Colonic mucosa (tissue), 4 donors: ENCODE data around the gene SPOUT1. TPM values are rescaled to one million over a fixed set of nuclear protein-coding genes. Genes with fewer than 3 reads are reported as not detected.
A peak's percentile ranks its signal among the peaks of the same experiment; 100 is the strongest.
"Not testable (repeated sequence)": the region's sequence is repeated elsewhere in the genome, so short reads cannot be mapped to it uniquely, and the experiment has no call there.

Source experiments
- DNase-seq: peaks from one replicate; pipeline ENCODE4 v3.0.0-alpha.2; 2020
- H3K27ac ChIP-seq: fragments of 200-600 bp; one replicate; pipeline ENCODE4 v1.8.0; 2021
- H3K27me3 ChIP-seq: fragments of 200-600 bp; one replicate; pipeline ENCODE4 v1.8.0; 2021
- H3K36me3 ChIP-seq: fragments of 200-600 bp; one replicate; pipeline ENCODE4 v1.8.0; 2021
- H3K4me1 ChIP-seq: fragments of 200-600 bp; one replicate; pipeline ENCODE4 v1.8.0; 2021; ENCODE audit warnings: mild to moderate bottlenecking
- H3K4me3 ChIP-seq: fragments of 200-600 bp; one replicate; pipeline ENCODE4 v1.8.0; 2021
- H3K9ac ChIP-seq, 2 donors: one replicate each; pipeline ENCODE4 v1.7.0; 2013; ENCODE audit warnings: control low read depth in 2 of 2, low read depth in 2 of 2, low read length in 2 of 2
- H3K9me3 ChIP-seq: fragments of 200-600 bp; one replicate; pipeline ENCODE4 v1.8.0; 2021
- CTCF ChIP-seq: fragments of 200-600 bp; IDR thresholded peaks from one replicate; pipeline ENCODE4 v1.8.0; 2022; ENCODE audit warnings: antibody characterized with exemption, mild to moderate bottlenecking
- intact Hi-C: fragments of 100-400 bp; cut with DNase I; formaldehyde crosslinking; loops from one replicate; pipeline ENCODE4 v1.14.1; 2022
- total RNA-seq, 2 donors: library from RNA; stranded (reverse); fragmentation: NEBNext Ultra II Directional in 1 of 2; extraction: Animal tissue kit (Norgen Biotek cat#: 25700) in 1 of 2; gene quantifications; one replicate each; pipeline ENCODE4 v1.2.1, GENCODE V29; 2021
- donor health status: healthy.
- donor health status: DM: no; HTN: no; CAD: no.
- donor health status: DM: no; HTN: no; CAD: no.

SPOUT1 gene, protein sequence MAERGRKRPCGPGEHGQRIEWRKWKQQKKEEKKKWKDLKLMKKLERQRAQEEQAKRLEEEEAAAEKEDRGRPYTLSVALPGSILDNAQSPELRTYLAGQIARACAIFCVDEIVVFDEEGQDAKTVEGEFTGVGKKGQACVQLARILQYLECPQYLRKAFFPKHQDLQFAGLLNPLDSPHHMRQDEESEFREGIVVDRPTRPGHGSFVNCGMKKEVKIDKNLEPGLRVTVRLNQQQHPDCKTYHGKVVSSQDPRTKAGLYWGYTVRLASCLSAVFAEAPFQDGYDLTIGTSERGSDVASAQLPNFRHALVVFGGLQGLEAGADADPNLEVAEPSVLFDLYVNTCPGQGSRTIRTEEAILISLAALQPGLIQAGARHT
- 10 to 100 TPM; 25.1 to 66.6 TPM for total RNA-seq

DNA sequence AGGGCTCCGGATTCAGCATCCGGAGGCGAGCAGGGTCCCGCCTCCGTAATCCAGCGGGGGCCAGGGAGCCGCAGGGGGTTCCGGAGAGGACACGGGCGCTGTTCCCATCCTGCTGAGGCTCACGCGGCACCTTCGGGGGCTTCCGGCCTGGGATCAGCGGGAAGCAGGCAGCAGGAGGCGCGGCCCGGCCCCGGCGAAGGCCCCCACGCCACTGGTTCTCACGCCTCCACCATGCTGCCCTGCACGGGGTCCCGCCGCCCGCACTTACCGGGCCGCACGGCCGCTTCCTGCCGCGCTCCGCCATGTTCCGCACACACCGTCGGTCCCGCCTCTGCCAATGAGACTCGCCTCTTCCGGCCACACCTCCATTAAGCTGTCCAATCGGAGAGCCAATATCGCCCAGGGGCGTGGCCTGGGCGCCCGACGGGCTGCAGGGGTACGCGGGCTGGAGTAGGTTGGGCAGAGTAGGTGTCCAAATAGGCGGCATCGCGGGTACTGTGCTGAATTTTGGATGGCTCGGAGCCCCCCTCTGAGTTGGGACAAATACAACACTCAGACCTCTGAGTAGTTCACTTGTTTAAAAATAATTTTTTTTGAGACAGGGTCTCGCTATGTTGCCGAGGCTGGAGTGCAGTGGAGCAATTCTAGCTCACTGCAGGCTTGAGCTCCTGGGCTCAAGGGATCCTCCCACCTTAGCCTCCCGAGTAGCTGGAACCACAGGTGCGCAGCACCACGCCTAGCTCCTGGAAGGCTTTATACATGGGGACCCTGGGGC lies at the start of gene SPOUT1:
SPOUT1 (minus strand) TSS at position 318 of the 775 bp plus-strand sequence; CDS start at position 304, 14 bp downstream.
- H3K27me3 ChIP-seq = no peaks in the 10 kb centered on the region
- H3K27ac ChIP-seq = peak within 1 kb of the TSS; percentile 50
- intact Hi-C loops = no loop called here
- no peak for TF ChIP-seq CTCF
- peak within 1 kb of the TSS; percentile 100 for H3K4me3 ChIP-seq
- no peaks in the 10 kb centered on the region for H3K9me3 ChIP-seq
- peaks cover 4% of the 10 kb centered on the region for H3K36me3 ChIP-seq
- peak; percentile 96 for DNase-seq
- peak within 1 kb of the TSS; percentile 79 to 86 for H3K9ac ChIP-seq
- H3K4me1 ChIP-seq = peaks cover 6% of the 10 kb centered on the region

- TF ChIP-seq CTCF = no peak
- Histone ChIP-seq H3K27ac (no peak overlapping the region), H3K4me1 (no peaks in the 10 kb centered on the region), H3K36me3 (no peaks in the 10 kb centered on the region), H3K9ac (no peak overlapping the region), H3K4me3 (no peak overlapping the region), H3K27me3 (no peaks in the 10 kb centered on the region), H3K9me3 (no peaks in the 10 kb centered on the region)
- no peak for DNase-seq
- intact Hi-C loops = no loop called here
Observed at GRCh38 chr9:128877852-128878251, 48.3 kb upstream of the SPOUT1 start.

DNA sequence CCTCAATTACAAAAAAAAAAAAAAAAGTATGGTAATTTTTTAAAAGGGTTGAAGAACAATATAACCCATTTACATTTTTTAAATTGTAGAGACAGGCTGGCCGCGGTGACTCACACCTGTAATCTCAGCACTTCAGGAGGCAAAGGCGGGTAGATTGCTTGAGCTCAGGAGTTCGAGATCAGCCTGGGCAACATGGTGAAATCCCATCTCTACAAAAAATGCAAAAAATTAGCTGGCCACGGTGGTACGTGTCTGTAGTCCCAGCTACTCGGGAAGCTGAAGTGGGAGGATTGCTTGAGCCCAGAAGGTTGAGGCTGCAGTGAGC lies 41.3 kb upstream of the SPOUT1 start:
- H3K27me3 ChIP-seq, intact Hi-C loops, H3K4me1 ChIP-seq, H3K27ac ChIP-seq, H3K9me3 ChIP-seq, H3K9ac ChIP-seq, H3K36me3 ChIP-seq, H3K4me3 ChIP-seq, DNase-seq: not testable (repeated sequence)

GRCh38 chr9:128870128-128870940 lies 40.7 kb upstream of the SPOUT1 start:
- TF ChIP-seq CTCF = no peak
- intact Hi-C loops = no loop called here

GRCh38 chr9:128863647-128864046 lies 34.1 kb upstream of the SPOUT1 start:
- Histone ChIP-seq H3K36me3 (no peaks in the 10 kb centered on the region), H3K27ac (no peak overlapping the region), H3K4me3 (no peak overlapping the region), H3K9ac (no peak overlapping the region), H3K27me3 (no peaks in the 10 kb centered on the region), H3K9me3 (no peaks in the 10 kb centered on the region), H3K4me1 (no peaks in the 10 kb centered on the region)
- peak; percentile 77 for DNase-seq
- peak; percentile 94 for TF ChIP-seq CTCF
- intact Hi-C loops = loop anchor here (2.0 kb wide), 1 partner anchor 65 kb away; no protein-coding TSS in a partner anchor

More at GRCh38 chr9:128870128-128870940, 40.7 kb upstream of the SPOUT1 start:
- Histone ChIP-seq H3K9ac (no peak overlapping the region), H3K4me1 (no peaks in the 10 kb centered on the region), H3K27me3 (no peaks in the 10 kb centered on the region), H3K27ac (no peak overlapping the region), H3K9me3 (no peaks in the 10 kb centered on the region), H3K36me3 (no peaks in the 10 kb centered on the region), H3K4me3 (no peak overlapping the region)
- no peak for DNase-seq
